ENCODE data around the gene LY6G5B.
A peak's percentile ranks its signal among the peaks of the same experiment; 100 is the strongest.

The LY6G5B gene

GRCh38 chr6:31641370-31641769 is 28.4 kb upstream of the LY6G5B start:
- no peak for DNase-seq (ENCODE audit: low spot score)

GRCh38 chr6:31642798-31643570 is 26.8 kb upstream of the LY6G5B start:
- no peak for DNase-seq (ENCODE audit: low spot score)

- DNase-seq (ENCODE audit: low spot score) = no peak
These were observed 25.8 kb upstream of the LY6G5B start for GRCh38 chr6:31643818-31644454.

GRCh38 chr6:31645325-31645724 is 24.5 kb upstream of the LY6G5B start:
- DNase-seq (ENCODE audit: low spot score) = no peak

- no peak for DNase-seq (ENCODE audit: low spot score)
These were observed 18.1 kb upstream of the LY6G5B start for GRCh38 chr6:31651602-31652191.

GRCh38 chr6:31652925-31653724 is 16.7 kb upstream of the LY6G5B start:
- DNase-seq (ENCODE audit: low spot score) = no peak

- DNase-seq (ENCODE audit: low spot score) = no peak
These were observed 15.0 kb upstream of the LY6G5B start for GRCh38 chr6:31654574-31655348.

- no peak for DNase-seq (ENCODE audit: low spot score)
These were observed 14.2 kb upstream of the LY6G5B start, which contains the start of gene APOM for GRCh38 chr6:31655349-31656237. TSS of gene APOM (plus strand) at chr6:31655894. CDS start at chr6:31655967, 73 bp downstream.

- peak; percentile 25 for DNase-seq (ENCODE audit: low spot score)
These were observed 12.2 kb upstream of the LY6G5B start for GRCh38 chr6:31657406-31658157.

- no peak for DNase-seq (ENCODE audit: low spot score)
These were observed 11.6 kb upstream of the LY6G5B start for GRCh38 chr6:31658158-31658688.

- no peak for DNase-seq (ENCODE audit: low spot score)
These were observed 10.7 kb upstream of the LY6G5B start for GRCh38 chr6:31658983-31659648.

- peak; percentile 70 for DNase-seq (ENCODE audit: low spot score)
These were observed 10.0 kb upstream of the LY6G5B start for GRCh38 chr6:31659649-31660380.

GRCh38 chr6:31660381-31661261 is 9.2 kb upstream of the LY6G5B start, which contains the start of gene C6orf47:
TSS of gene C6orf47 (minus strand) at chr6:31660778. CDS start at chr6:31659947, 831 bp downstream.
- DNase-seq (ENCODE audit: low spot score) = peak; percentile 72

- DNase-seq (ENCODE audit: low spot score) = no peak
These were observed 8.3 kb upstream of the LY6G5B start for GRCh38 chr6:31661262-31662123.

- no peak for DNase-seq (ENCODE audit: low spot score)
These were observed 7.6 kb upstream of the LY6G5B start for GRCh38 chr6:31662124-31662723.

Data from CD4-positive, alpha-beta T cell treated with Interleukin-15 for 4 hours (primary cell).